Measurements from ENCODE around the gene PSMD1.
A peak's percentile ranks its signal among the peaks of the same experiment; 100 is the strongest.
"Not testable (repeated sequence)": the region's sequence is repeated elsewhere in the genome, so short reads cannot be mapped to it uniquely, and the experiment has no call there.

PSMD1 gene

DNA sequence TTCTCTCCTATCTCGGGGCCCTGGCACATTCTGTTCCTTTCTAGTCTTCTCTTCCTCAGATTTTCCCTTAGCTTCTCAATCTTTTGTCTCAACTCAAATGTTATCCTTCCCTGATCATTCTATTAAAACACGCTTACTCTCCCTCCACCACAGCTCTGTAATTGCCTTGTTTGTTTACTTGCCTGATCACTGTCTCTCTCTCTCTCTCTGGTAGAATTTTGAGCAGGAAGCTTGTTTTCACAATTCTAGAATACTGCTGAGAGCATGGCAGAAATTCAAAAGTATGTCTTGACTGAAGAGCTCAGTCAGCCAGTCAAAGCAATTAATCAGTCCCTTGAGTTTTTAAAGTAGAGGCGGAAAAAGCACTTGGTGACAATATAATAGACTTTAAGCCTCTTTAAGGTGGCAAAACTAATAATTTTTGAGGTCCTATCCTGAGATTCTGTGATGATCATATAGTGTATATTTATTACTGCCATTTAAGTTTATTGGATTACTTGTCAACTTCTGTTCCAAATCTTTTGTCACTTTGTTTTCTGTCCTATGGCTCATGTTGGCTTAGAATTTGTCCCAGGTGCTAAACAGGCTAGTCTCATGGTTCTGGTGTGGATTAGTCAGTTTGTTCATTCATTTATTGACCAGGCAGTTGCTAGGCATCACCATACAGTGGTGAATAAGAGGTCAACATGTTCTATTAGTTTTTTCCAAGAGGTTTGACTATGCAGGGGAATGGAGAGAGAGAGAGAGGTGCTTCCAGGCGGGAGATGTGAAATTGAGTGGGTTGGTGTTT is 2.3 kb downstream of the PSMD1 start:
- no peak overlapping the region for H3K27ac ChIP-seq
- no peak overlapping the region for H3K9ac ChIP-seq
- no peaks in the 10 kb centered on the region for H3K36me3 ChIP-seq (ENCODE audit: control insufficient read depth, insufficient read depth, low read length)
- H3K4me2 ChIP-seq (ENCODE audit: low read length): peak overlapping the region; percentile 11
- TF ChIP-seq, protein P1, sequence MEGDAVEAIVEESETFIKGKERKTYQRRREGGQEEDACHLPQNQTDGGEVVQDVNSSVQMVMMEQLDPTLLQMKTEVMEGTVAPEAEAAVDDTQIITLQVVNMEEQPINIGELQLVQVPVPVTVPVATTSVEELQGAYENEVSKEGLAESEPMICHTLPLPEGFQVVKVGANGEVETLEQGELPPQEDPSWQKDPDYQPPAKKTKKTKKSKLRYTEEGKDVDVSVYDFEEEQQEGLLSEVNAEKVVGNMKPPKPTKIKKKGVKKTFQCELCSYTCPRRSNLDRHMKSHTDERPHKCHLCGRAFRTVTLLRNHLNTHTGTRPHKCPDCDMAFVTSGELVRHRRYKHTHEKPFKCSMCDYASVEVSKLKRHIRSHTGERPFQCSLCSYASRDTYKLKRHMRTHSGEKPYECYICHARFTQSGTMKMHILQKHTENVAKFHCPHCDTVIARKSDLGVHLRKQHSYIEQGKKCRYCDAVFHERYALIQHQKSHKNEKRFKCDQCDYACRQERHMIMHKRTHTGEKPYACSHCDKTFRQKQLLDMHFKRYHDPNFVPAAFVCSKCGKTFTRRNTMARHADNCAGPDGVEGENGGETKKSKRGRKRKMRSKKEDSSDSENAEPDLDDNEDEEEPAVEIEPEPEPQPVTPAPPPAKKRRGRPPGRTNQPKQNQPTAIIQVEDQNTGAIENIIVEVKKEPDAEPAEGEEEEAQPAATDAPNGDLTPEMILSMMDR (IDR thresholded peaks at IDR 0.05): no peak
- peaks cover 24% of the 10 kb centered on the region for H3K79me2 ChIP-seq
- no peak overlapping the region for H2AFZ ChIP-seq
- no peaks in the 10 kb centered on the region for H3K27me3 ChIP-seq (ENCODE audit: control insufficient read depth, insufficient read depth, low read length)
- peaks cover 14% of the 10 kb centered on the region for H3K4me1 ChIP-seq
- H3K4me3 ChIP-seq (ENCODE audit: low read depth, low read length): no peak overlapping the region
- no peaks in the 10 kb centered on the region for H3K9me3 ChIP-seq (ENCODE audit: control insufficient read depth, low read length)

DNA sequence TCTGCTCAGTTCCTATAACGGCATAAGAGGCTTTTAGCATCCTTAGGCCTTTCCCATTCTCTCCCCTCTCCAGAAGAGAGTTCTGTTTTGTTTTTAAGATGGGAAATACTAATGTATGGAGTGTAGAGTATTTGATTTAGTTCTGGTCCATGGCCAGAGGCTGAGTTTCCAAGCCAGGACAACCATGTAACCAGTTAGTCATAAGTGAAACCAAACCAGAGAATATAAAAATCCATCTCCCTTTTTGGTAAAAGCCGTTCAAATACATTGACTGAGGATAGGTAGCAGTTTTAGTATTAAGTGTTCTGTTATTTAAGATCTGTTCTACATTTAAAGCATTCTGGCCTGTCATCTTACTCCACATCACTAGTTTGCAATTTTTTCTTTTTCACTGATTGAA is 3.1 kb downstream of the PSMD1 start:
- no peaks in the 10 kb centered on the region for H3K9me3 ChIP-seq (ENCODE audit: control insufficient read depth, low read length)
- no peak overlapping the region for H3K4me3 ChIP-seq (ENCODE audit: low read depth, low read length)
- no peak overlapping the region for H2AFZ ChIP-seq
- no peak overlapping the region for H3K4me2 ChIP-seq (ENCODE audit: low read length)
- no peak overlapping the region for H3K9ac ChIP-seq
- H3K27ac ChIP-seq: no peak overlapping the region
- H3K27me3 ChIP-seq (ENCODE audit: control insufficient read depth, insufficient read depth, low read length): no peaks in the 10 kb centered on the region
- peaks cover 27% of the 10 kb centered on the region for H3K79me2 ChIP-seq
- H3K36me3 ChIP-seq (ENCODE audit: control insufficient read depth, insufficient read depth, low read length): no peaks in the 10 kb centered on the region
- TF ChIP-seq, protein P1 (IDR thresholded peaks at IDR 0.05): no peak
- peaks cover 14% of the 10 kb centered on the region for H3K4me1 ChIP-seq

DNA sequence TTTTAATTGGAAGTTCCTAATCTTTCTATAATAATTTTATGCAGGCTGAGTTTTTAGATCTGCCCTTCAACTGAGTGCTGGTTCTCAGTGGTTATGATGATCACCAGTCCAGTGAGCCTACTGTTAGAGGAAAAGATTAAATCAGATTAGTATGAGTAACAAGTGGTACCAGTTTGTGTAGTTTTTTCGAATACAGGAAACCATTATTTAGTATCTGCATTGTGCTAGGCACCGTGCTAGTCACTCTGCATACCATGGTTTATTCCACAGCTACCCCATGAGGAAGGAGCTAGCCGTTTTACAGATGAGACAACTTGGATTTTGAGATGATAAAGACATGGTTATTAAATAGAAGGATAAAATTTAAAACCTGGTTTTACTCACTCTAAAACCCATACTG is 6.1 kb downstream of the PSMD1 start:
- Histone ChIP-seq H3K9ac (no peak overlapping the region), H3K27me3 (ENCODE audit: control insufficient read depth, insufficient read depth, low read length) (no peaks in the 10 kb centered on the region), H2AFZ (no peak overlapping the region), H3K27ac (no peak overlapping the region), H3K4me1 (peaks cover 15% of the 10 kb centered on the region), H3K9me3 (ENCODE audit: control insufficient read depth, low read length) (no peaks in the 10 kb centered on the region), H3K79me2 (peaks cover 18% of the 10 kb centered on the region), H3K4me3 (ENCODE audit: low read depth, low read length) (no peak overlapping the region), H3K4me2 (ENCODE audit: low read length) (no peak overlapping the region), H3K36me3 (ENCODE audit: control insufficient read depth, insufficient read depth, low read length) (no peaks in the 10 kb centered on the region)
- TF ChIP-seq, protein P1 (IDR thresholded peaks at IDR 0.05): no peak

DNA sequence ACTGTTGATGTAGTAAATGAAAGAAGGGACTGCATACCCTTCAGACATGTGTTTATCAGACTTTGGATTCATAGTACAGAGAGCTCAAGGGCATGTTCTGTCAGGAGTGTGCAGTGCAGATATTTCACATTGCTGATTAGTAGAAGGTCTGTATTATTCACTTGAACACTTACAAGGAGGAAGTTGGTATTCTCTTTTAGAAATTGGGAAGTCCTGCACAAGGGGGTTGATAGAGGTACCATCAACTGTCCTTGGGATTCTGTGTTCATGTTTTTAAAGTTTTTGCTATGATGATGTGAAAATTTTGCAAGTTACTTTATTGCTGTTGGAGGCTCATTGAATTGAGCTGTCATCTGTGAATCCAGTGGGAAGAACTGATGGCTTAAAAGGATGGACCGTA is 6.7 kb downstream of the PSMD1 start:
- H3K27me3 ChIP-seq (ENCODE audit: control insufficient read depth, insufficient read depth, low read length): no peaks in the 10 kb centered on the region
- H2AFZ ChIP-seq: no peak overlapping the region
- no peaks in the 10 kb centered on the region for H3K9me3 ChIP-seq (ENCODE audit: control insufficient read depth, low read length)
- H3K4me1 ChIP-seq: peaks cover 14% of the 10 kb centered on the region
- no peak overlapping the region for H3K9ac ChIP-seq
- H3K4me2 ChIP-seq (ENCODE audit: low read length): no peak overlapping the region
- TF ChIP-seq, protein P1 (IDR thresholded peaks at IDR 0.05): no peak
- H3K4me3 ChIP-seq (ENCODE audit: low read depth, low read length): no peak overlapping the region
- no peaks in the 10 kb centered on the region for H3K36me3 ChIP-seq (ENCODE audit: control insufficient read depth, insufficient read depth, low read length)
- peaks cover 12% of the 10 kb centered on the region for H3K79me2 ChIP-seq
- H3K27ac ChIP-seq: no peak overlapping the region

DNA sequence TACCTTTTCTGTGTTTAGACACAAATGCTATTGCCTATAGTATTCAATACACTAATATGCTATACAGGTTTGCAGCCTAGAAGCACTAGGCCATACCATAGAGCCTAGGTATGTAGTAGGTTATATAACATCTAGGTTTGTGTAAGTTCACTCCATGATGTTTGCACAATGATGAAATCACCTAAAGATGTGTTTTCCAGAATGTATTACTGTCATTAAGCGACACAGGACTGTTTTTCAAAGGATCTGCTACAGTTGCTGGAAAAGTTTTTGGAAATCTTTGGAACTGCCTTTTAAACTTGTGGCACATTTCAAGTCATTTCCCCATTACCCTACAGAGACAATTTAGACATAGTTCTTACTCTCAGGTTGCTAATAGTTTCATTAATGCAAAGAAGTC is 9.3 kb downstream of the PSMD1 start:
- TF ChIP-seq, protein P1 (IDR thresholded peaks at IDR 0.05): no peak
- Histone ChIP-seq H2AFZ (no peak overlapping the region), H3K4me1 (peaks cover 7% of the 10 kb centered on the region), H3K9ac (no peak overlapping the region), H3K79me2 (peaks cover 3% of the 10 kb centered on the region), H3K27me3 (ENCODE audit: control insufficient read depth, insufficient read depth, low read length) (no peaks in the 10 kb centered on the region), H3K4me3 (ENCODE audit: low read depth, low read length) (no peak overlapping the region), H3K36me3 (ENCODE audit: control insufficient read depth, insufficient read depth, low read length) (no peaks in the 10 kb centered on the region), H3K4me2 (ENCODE audit: low read length) (no peak overlapping the region), H3K27ac (no peak overlapping the region), H3K9me3 (ENCODE audit: control insufficient read depth, low read length) (no peaks in the 10 kb centered on the region)

DNA sequence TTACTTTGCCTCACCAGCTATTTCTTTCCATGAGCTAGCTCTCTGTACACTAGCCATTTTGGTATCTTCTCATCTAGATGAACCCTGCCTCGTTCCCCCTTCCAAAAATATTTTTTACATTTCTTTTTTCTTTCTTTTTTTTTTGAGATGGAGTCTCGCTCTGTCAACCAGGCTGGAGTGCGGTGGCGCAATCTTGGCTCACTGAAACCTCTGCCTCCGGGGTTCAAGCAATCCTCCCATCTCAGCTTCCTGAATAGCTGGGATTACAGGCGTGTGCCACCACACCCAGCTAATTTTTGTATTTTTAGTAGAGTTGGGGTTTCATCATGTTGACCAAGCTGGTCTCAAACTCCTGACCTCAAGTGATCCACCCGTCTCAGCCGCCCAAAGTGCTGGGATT is 10.9 kb downstream of the PSMD1 start:
- H3K4me1 ChIP-seq: peaks cover 17% of the 10 kb centered on the region
- not testable (repeated sequence) for H2AFZ ChIP-seq; H3K4me2 ChIP-seq (ENCODE audit: low read length); H3K4me3 ChIP-seq (ENCODE audit: low read depth, low read length); H3K9me3 ChIP-seq (ENCODE audit: control insufficient read depth, low read length); H3K36me3 ChIP-seq (ENCODE audit: control insufficient read depth, insufficient read depth, low read length); H3K27me3 ChIP-seq (ENCODE audit: control insufficient read depth, insufficient read depth, low read length); H3K9ac ChIP-seq; H3K79me2 ChIP-seq
- H3K27ac ChIP-seq: peak overlapping the region; percentile 67

Measured in parathyroid adenoma (tissue), 2 donors.